GM12891 (cell line): ENCODE data around the gene CNGB1.

Experiments used
- POLR2A ChIP-seq: IDR thresholded peaks from 2 replicates; pipeline ENCODE4 v1.6.1; 2011; ENCODE audit warnings: low read depth, low read length, control low read depth
- POLR2AphosphoS5 ChIP-seq: IDR thresholded peaks from 2 replicates; pipeline ENCODE4 v1.6.1; 2011; ENCODE audit warnings: low read depth, low read length, control low read depth
- SPI1 ChIP-seq: IDR thresholded peaks from 2 replicates; pipeline ENCODE4 v1.6.1; 2011; ENCODE audit warnings: low read depth, low read length, control low read depth
- TAF1 ChIP-seq: IDR thresholded peaks from 2 replicates; pipeline ENCODE4 v1.6.1; 2011; ENCODE audit warnings: low read depth, low read length, control low read depth

DNA sequence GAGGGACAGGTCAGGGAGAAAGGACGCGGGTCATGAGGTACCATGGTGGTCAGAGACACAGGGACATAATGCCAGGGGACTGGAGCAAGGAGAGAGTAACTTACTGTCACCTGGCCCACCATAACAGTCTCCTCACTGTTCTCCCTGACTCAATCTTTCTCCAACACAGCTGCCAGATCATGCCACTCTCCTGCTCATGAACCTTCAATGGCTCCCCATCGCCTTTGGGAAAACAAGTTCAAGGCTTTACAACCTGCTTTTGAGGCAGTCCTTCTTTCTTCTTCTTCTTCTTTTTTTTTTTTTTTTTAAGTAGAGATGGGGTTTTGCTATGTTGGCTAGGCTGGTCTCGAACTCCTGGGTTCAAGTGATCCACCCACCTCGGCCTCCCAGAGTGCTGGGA lies 22.9 kb downstream of the CNGB1 start:
- TF ChIP-seq POLR2A (no peak), POLR2AphosphoS5 (no peak), SPI1 (no peak), TAF1 (no peak)
